Activated naive CD4-positive, alpha-beta T cell treated with anti-CD3 and anti-CD28 coated beads, Interleukin-2, amount 50 U/mL, for 72 hours (primary cell): ENCODE measurements around the gene NBEA. TPM values are rescaled to one million over a fixed set of nuclear protein-coding genes. Genes with fewer than 3 reads are reported as not detected.

Source experiments
- ATAC-seq, 2 donors: fragments of 150-1000 bp; cut with Tn5 transposase; 2 replicates each; pipeline ENCODE4 v1.10.0; 2021; ENCODE audit warnings: mild to moderate bottlenecking in 2 of 2, moderate library complexity in 2 of 2
- DNase-seq, 2 donors: peaks; one replicate each; pipeline ENCODE4 v3.0.0; 2021 to 2022; ENCODE audit warnings: low spot score in 2 of 2
- H3K27ac Mint-ChIP-seq, 2 donors: one replicate each; pipeline ENCODE4 v1.8.0; 2022; ENCODE audit warnings: mild to moderate bottlenecking in 2 of 2, mixed read lengths in 2 of 2
- H3K36me3 Mint-ChIP-seq, 2 donors: one replicate each; pipeline ENCODE4 v1.8.0; 2022; ENCODE audit warnings: mixed read lengths in 2 of 2
- H3K9me3 Mint-ChIP-seq, 2 donors: one replicate each; pipeline ENCODE4 v1.8.0; 2022; ENCODE audit warnings: mixed read lengths in 2 of 2
- total RNA-seq, 2 donors: library from RNA; stranded (reverse); gene quantifications; one replicate each; pipeline ENCODE4 v1.2.3, GENCODE V29; 2022

The NBEA gene
- total RNA-seq, 2 donors from 2014 or later, result 0.37 to 0.84 TPM

- ATAC-seq, result no peak
- Mint-ChIP-seq H3K36me3 (no peaks in the 10 kb centered on the region), H3K9me3 (no peaks in the 10 kb centered on the region), H3K27ac (no peak overlapping the region)
- no peak for DNase-seq
Observed at GRCh38 chr13:35501661-35502235, 559.7 kb downstream of the NBEA start.

- Mint-ChIP-seq H3K9me3 (no peaks in the 10 kb centered on the region), H3K27ac (no peak overlapping the region), H3K36me3 (no peaks in the 10 kb centered on the region)
- ATAC-seq (no peak), DNase-seq (no peak)
Observed at GRCh38 chr13:35502456-35502855, 560.4 kb downstream of the NBEA start.

- Mint-ChIP-seq H3K36me3 (no peaks in the 10 kb centered on the region), H3K27ac (no peak overlapping the region), H3K9me3 (peaks cover 0 to 4% of the 10 kb centered on the region in 2 donors)
- ATAC-seq (peak in 1 of 2 donors; percentile 18), DNase-seq (no peak)
Observed at GRCh38 chr13:35512271-35512920, 570.3 kb downstream of the NBEA start.

- no peak for ATAC-seq
- Mint-ChIP-seq H3K36me3 (no peaks in the 10 kb centered on the region), H3K9me3 (peaks cover 0 to 4% of the 10 kb centered on the region in 2 donors), H3K27ac (no peak overlapping the region)
- DNase-seq, result no peak
Observed at GRCh38 chr13:35514061-35514477, 572.0 kb downstream of the NBEA start.

GRCh38 chr13:35514801-35515502 lies 572.9 kb downstream of the NBEA start:
- no peak for DNase-seq
- H3K9me3 Mint-ChIP-seq, result peaks cover 0 to 4% of the 10 kb centered on the region in 2 donors
- no peak overlapping the region for H3K27ac Mint-ChIP-seq
- no peak for ATAC-seq
- no peaks in the 10 kb centered on the region for H3K36me3 Mint-ChIP-seq

- Mint-ChIP-seq H3K36me3 (no peaks in the 10 kb centered on the region), H3K9me3 (peaks cover 0 to 4% of the 10 kb centered on the region in 2 donors), H3K27ac (no peak overlapping the region)
- ATAC-seq, result no peak
- no peak for DNase-seq
Observed at GRCh38 chr13:35518337-35518946, 576.4 kb downstream of the NBEA start.

GRCh38 chr13:35524171-35524570 lies 582.1 kb downstream of the NBEA start:
- DNase-seq, result no peak
- H3K36me3 Mint-ChIP-seq, result no peaks in the 10 kb centered on the region
- no peak overlapping the region for H3K27ac Mint-ChIP-seq
- no peaks in the 10 kb centered on the region for H3K9me3 Mint-ChIP-seq
- ATAC-seq, result no peak

GRCh38 chr13:35526577-35526976 lies 584.5 kb downstream of the NBEA start:
- no peaks in the 10 kb centered on the region for H3K36me3 Mint-ChIP-seq
- H3K9me3 Mint-ChIP-seq, result no peaks in the 10 kb centered on the region
- H3K27ac Mint-ChIP-seq, result no peak overlapping the region
- ATAC-seq (no peak), DNase-seq (no peak)

GRCh38 chr13:35527451-35527850 lies 585.4 kb downstream of the NBEA start:
- DNase-seq, result no peak
- Mint-ChIP-seq H3K27ac (no peak overlapping the region), H3K9me3 (no peaks in the 10 kb centered on the region), H3K36me3 (no peaks in the 10 kb centered on the region)
- ATAC-seq, result no peak

GRCh38 chr13:35530147-35530546 lies 588.1 kb downstream of the NBEA start:
- no peaks in the 10 kb centered on the region for H3K36me3 Mint-ChIP-seq
- H3K9me3 Mint-ChIP-seq, result no peaks in the 10 kb centered on the region
- DNase-seq, result no peak
- no peak overlapping the region for H3K27ac Mint-ChIP-seq
- ATAC-seq, result no peak

GRCh38 chr13:35530581-35530980 lies 588.5 kb downstream of the NBEA start:
- no peak for ATAC-seq
- Mint-ChIP-seq H3K27ac (no peak overlapping the region), H3K36me3 (no peaks in the 10 kb centered on the region), H3K9me3 (no peaks in the 10 kb centered on the region)
- DNase-seq, result no peak

- no peak for ATAC-seq
- no peaks in the 10 kb centered on the region for H3K9me3 Mint-ChIP-seq
- no peaks in the 10 kb centered on the region for H3K36me3 Mint-ChIP-seq
Observed at GRCh38 chr13:35531526-35531925, 589.5 kb downstream of the NBEA start.

GRCh38 chr13:35534343-35534742 lies 592.3 kb downstream of the NBEA start:
- H3K27ac Mint-ChIP-seq, result no peak overlapping the region
- H3K9me3 Mint-ChIP-seq, result no peaks in the 10 kb centered on the region
- DNase-seq, result no peak
- no peaks in the 10 kb centered on the region for H3K36me3 Mint-ChIP-seq
- no peak for ATAC-seq

More at GRCh38 chr13:35531526-35531925, 589.5 kb downstream of the NBEA start:
- no peak for DNase-seq
- H3K27ac Mint-ChIP-seq, result no peak overlapping the region

GRCh38 chr13:35548790-35549189 lies 606.7 kb downstream of the NBEA start:
- H3K9me3 Mint-ChIP-seq, result no peaks in the 10 kb centered on the region
- no peaks in the 10 kb centered on the region for H3K36me3 Mint-ChIP-seq
- no peak overlapping the region for H3K27ac Mint-ChIP-seq
- DNase-seq, result no peak
- ATAC-seq, result no peak

- Mint-ChIP-seq H3K9me3 (no peaks in the 10 kb centered on the region), H3K36me3 (no peaks in the 10 kb centered on the region), H3K27ac (no peak overlapping the region)
- no peak for ATAC-seq
- DNase-seq, result no peak
Observed at GRCh38 chr13:35549481-35549880, 607.4 kb downstream of the NBEA start.

GRCh38 chr13:35552172-35552844 lies 610.2 kb downstream of the NBEA start:
- no peaks in the 10 kb centered on the region for H3K9me3 Mint-ChIP-seq
- DNase-seq (no peak), ATAC-seq (no peak)
- H3K27ac Mint-ChIP-seq, result no peak overlapping the region
- H3K36me3 Mint-ChIP-seq, result no peaks in the 10 kb centered on the region
